ENCODE data around the gene APMAP.
"Not testable (repeated sequence)": the region's sequence is repeated elsewhere in the genome, so short reads cannot be mapped to it uniquely, and the experiment has no call there.

Gene APMAP

GRCh38 chr20:24936526-24937407 is 55.8 kb downstream of the APMAP start:
- DNase-seq (ENCODE audit: low read depth): no peak
- TF ChIP-seq CTCF (IDR thresholded peaks at IDR 0.05; ENCODE audit: low read depth, low read length, missing control alignments): no peak
- in situ Hi-C loops (cut with HindIII; ENCODE audit: low sequenced_read_pairs): no loop called here
- no peak overlapping the region for H3K4me3 ChIP-seq (ENCODE audit: low read depth, low read length)

GRCh38 chr20:24935766-24936525 is 56.6 kb downstream of the APMAP start:
- in situ Hi-C loops (cut with HindIII; ENCODE audit: low sequenced_read_pairs): no loop called here
- no peak for TF ChIP-seq CTCF (IDR thresholded peaks at IDR 0.05; ENCODE audit: low read depth, low read length, missing control alignments)
- no peak overlapping the region for H3K4me3 ChIP-seq (ENCODE audit: low read depth, low read length)
- no peak for DNase-seq (ENCODE audit: low read depth)

- in situ Hi-C loops (cut with HindIII; ENCODE audit: low sequenced_read_pairs): no loop called here
- no peak for DNase-seq (ENCODE audit: low read depth)
- no peak for TF ChIP-seq CTCF (IDR thresholded peaks at IDR 0.05; ENCODE audit: low read depth, low read length, missing control alignments)
- H3K4me3 ChIP-seq (ENCODE audit: low read depth, low read length): no peak overlapping the region
Measured at GRCh38 chr20:24935140-24935539, 57.4 kb downstream of the APMAP start.

- no peak for TF ChIP-seq CTCF (IDR thresholded peaks at IDR 0.05; ENCODE audit: low read depth, low read length, missing control alignments)
- in situ Hi-C loops (cut with HindIII; ENCODE audit: low sequenced_read_pairs): no loop called here
- no peak overlapping the region for H3K4me3 ChIP-seq (ENCODE audit: low read depth, low read length)
- DNase-seq (ENCODE audit: low read depth): no peak
Measured at GRCh38 chr20:24934716-24935115, 57.8 kb downstream of the APMAP start.

GRCh38 chr20:24934101-24934661 is 58.4 kb downstream of the APMAP start:
- no peak overlapping the region for H3K4me3 ChIP-seq (ENCODE audit: low read depth, low read length)
- TF ChIP-seq CTCF (IDR thresholded peaks at IDR 0.05; ENCODE audit: low read depth, low read length, missing control alignments): no peak
- in situ Hi-C loops (cut with HindIII; ENCODE audit: low sequenced_read_pairs): no loop called here
- no peak for DNase-seq (ENCODE audit: low read depth)

- in situ Hi-C loops (cut with HindIII; ENCODE audit: low sequenced_read_pairs): no loop called here
- H3K4me3 ChIP-seq (ENCODE audit: low read depth, low read length): no peak overlapping the region
- TF ChIP-seq CTCF (IDR thresholded peaks at IDR 0.05; ENCODE audit: low read depth, low read length, missing control alignments): no peak
- no peak for DNase-seq (ENCODE audit: low read depth)
Measured at GRCh38 chr20:24933266-24933908, 59.2 kb downstream of the APMAP start.

GRCh38 chr20:24931893-24932292 is 60.7 kb downstream of the APMAP start:
- DNase-seq (ENCODE audit: low read depth); in situ Hi-C loops (cut with HindIII; ENCODE audit: low sequenced_read_pairs): not testable (repeated sequence)

More at GRCh38 chr20:24931893-24932292, 60.7 kb downstream of the APMAP start:
- not testable (repeated sequence) for H3K4me3 ChIP-seq (ENCODE audit: low read depth, low read length)
